ENCODE measurements around the gene HYAL2.

The HYAL2 gene

GRCh38 chr3:50322386-50323091, at the start of gene HYAL2:
Gene HYAL2, minus strand, starts transcription at chr3:50322745. Its CDS starts 2,256 bp downstream, at chr3:50320489.
- peak within 1 kb of the TSS; percentile 86 to 99 (median 97) for H3K27ac ChIP-seq
- peak within 1 kb of the TSS; percentile 57 to 92 (median 63) for H3K4me3 ChIP-seq

GRCh38 chr3:50371133-50371685, 48.7 kb upstream of the HYAL2 start:
- Histone ChIP-seq H3K27ac (no peak overlapping the region), H3K4me3 (no peak overlapping the region)

- no peak overlapping the region for H3K27ac ChIP-seq
These were observed 48.0 kb upstream of the HYAL2 start for GRCh38 chr3:50370594-50370993.

GRCh38 chr3:50369012-50369670, 46.6 kb upstream of the HYAL2 start:
- Histone ChIP-seq H3K4me3 (no peak overlapping the region), H3K27ac (no peak overlapping the region)

More at GRCh38 chr3:50370594-50370993, 48.0 kb upstream of the HYAL2 start:
- H3K4me3 ChIP-seq, result no peak overlapping the region

- peak overlapping the region; percentile 44 to 57 (median 51) for H3K4me3 ChIP-seq
- peak overlapping the region in 13 of 21 experiments; percentile 29 to 84 (median 59) for H3K27ac ChIP-seq
These were observed 43.3 kb upstream of the HYAL2 start for GRCh38 chr3:50365842-50366220.

GRCh38 chr3:50365080-50365841, 42.7 kb upstream of the HYAL2 start:
- peak overlapping the region in 19 of 21 experiments; percentile 15 to 84 (median 59) for H3K27ac ChIP-seq
- H3K4me3 ChIP-seq, result peak overlapping the region; percentile 44 to 57 (median 51)

GRCh38 chr3:50364573-50365079, 42.1 kb upstream of the HYAL2 start:
- H3K27ac ChIP-seq, result peak overlapping the region in 13 of 21 experiments; percentile 2 to 78 (median 40)
- H3K4me3 ChIP-seq, result peak overlapping the region; percentile 44 to 57 (median 51)

GRCh38 chr3:50359760-50360110, 37.2 kb upstream of the HYAL2 start:
- Histone ChIP-seq H3K4me3 (peak overlapping the region in 2 of 7 experiments; percentile 76 to 94), H3K27ac (peak overlapping the region in 3 of 21 experiments; percentile 93 to 97 (median 97))

GRCh38 chr3:50358911-50359759, 36.6 kb upstream of the HYAL2 start, which contains the start of gene TMEM115:
Gene TMEM115, minus strand, starts transcription at chr3:50359521. Its CDS starts 458 bp downstream, at chr3:50359063.
- Histone ChIP-seq H3K27ac (peak within 1 kb of the TSS; percentile 71 to 99 (median 94)), H3K4me3 (peak within 1 kb of the TSS; percentile 69 to 98 (median 79))

- H3K27ac ChIP-seq, result peak overlapping the region; percentile 71 to 99 (median 94)
- peak overlapping the region; percentile 69 to 98 (median 79) for H3K4me3 ChIP-seq
These were observed 35.9 kb upstream of the HYAL2 start for GRCh38 chr3:50358355-50358910.

GRCh38 chr3:50357481-50357880, 34.9 kb upstream of the HYAL2 start:
- H3K4me3 ChIP-seq, result peak overlapping the region; percentile 69 to 98 (median 79)

GRCh38 chr3:50356553-50356952, 34.0 kb upstream of the HYAL2 start:
- Histone ChIP-seq H3K4me3 (peak overlapping the region in 3 of 7 experiments; percentile 13 to 98 (median 15)), H3K27ac (peak overlapping the region in 8 of 21 experiments; percentile 6 to 95 (median 44))

More at GRCh38 chr3:50357481-50357880, 34.9 kb upstream of the HYAL2 start:
- peak overlapping the region in 8 of 21 experiments; percentile 14 to 99 (median 94) for H3K27ac ChIP-seq

- peak overlapping the region in 1 of 7 experiments; percentile 98 for H3K4me3 ChIP-seq
- H3K27ac ChIP-seq, result peak overlapping the region in 9 of 21 experiments; percentile 6 to 95 (median 42)
These were observed 33.4 kb upstream of the HYAL2 start for GRCh38 chr3:50355829-50356552.

- H3K4me3 ChIP-seq, result no peak overlapping the region
- peak overlapping the region in 2 of 21 experiments; percentile 47 to 94 for H3K27ac ChIP-seq
These were observed 32.3 kb upstream of the HYAL2 start for GRCh38 chr3:50354850-50355249.

- no peak overlapping the region for H3K4me3 ChIP-seq
- H3K27ac ChIP-seq, result no peak overlapping the region
These were observed 31.7 kb upstream of the HYAL2 start for GRCh38 chr3:50354186-50354764.

GRCh38 chr3:50353245-50354004, 30.9 kb upstream of the HYAL2 start:
- peak overlapping the region in 1 of 21 experiments; percentile 37 for H3K27ac ChIP-seq

More at GRCh38 chr3:50353245-50354004, 30.9 kb upstream of the HYAL2 start:
- no peak overlapping the region for H3K4me3 ChIP-seq
